Skeletal muscle satellite cell (primary cell): ENCODE data around the gene GSTM2.
"Not testable (repeated sequence)": the region's sequence is repeated elsewhere in the genome, so short reads cannot be mapped to it uniquely, and the experiment has no call there.

Experiments used
- H3K27me3 ChIP-seq: 2 replicates; pipeline ENCODE4 v1.7.0; 2013; ENCODE audit warnings: low read length; ENCODE audit not compliant: control insufficient read depth, insufficient read depth
- H3K36me3 ChIP-seq: 2 replicates; pipeline ENCODE4 v1.7.0; 2013; ENCODE audit warnings: mild to moderate bottlenecking, control low read depth, low read length; ENCODE audit not compliant: insufficient read depth
- H3K4me1 ChIP-seq: 2 replicates; pipeline ENCODE4 v1.7.0; 2013; ENCODE audit warnings: low read length; ENCODE audit not compliant: control insufficient read depth, insufficient read depth
- H3K4me2 ChIP-seq: 2 replicates; pipeline ENCODE4 v1.7.0; 2013; ENCODE audit warnings: mild to moderate bottlenecking, low read length
- H3K4me3 ChIP-seq: 2 replicates; pipeline ENCODE4 v1.7.0; 2013; ENCODE audit warnings: low read length
- H3K9ac ChIP-seq: 2 replicates; pipeline ENCODE4 v1.7.0; 2013; ENCODE audit warnings: mild to moderate bottlenecking, low read depth, low read length, moderate library complexity
- H3K9me3 ChIP-seq: replicated peaks from 2 replicates; pipeline ENCODE4 v1.7.0; 2013; ENCODE audit warnings: mild to moderate bottlenecking, control low read depth, low read length

Gene GSTM2

GRCh38 chr1:109694400-109694799 is 26.5 kb downstream of the GSTM2 start:
- not testable (repeated sequence) for H3K4me1 ChIP-seq, H3K27me3 ChIP-seq, H3K4me3 ChIP-seq, H3K36me3 ChIP-seq, H3K9ac ChIP-seq, H3K9me3 ChIP-seq, H3K4me2 ChIP-seq

GRCh38 chr1:109695138-109695537 is 27.3 kb downstream of the GSTM2 start:
- H3K4me1 ChIP-seq, H3K4me3 ChIP-seq, H3K27me3 ChIP-seq, H3K9me3 ChIP-seq, H3K9ac ChIP-seq, H3K36me3 ChIP-seq, H3K4me2 ChIP-seq: not testable (repeated sequence)

- no peaks in the 10 kb centered on the region for H3K9me3 ChIP-seq
- H3K9ac ChIP-seq: no peak overlapping the region
- H3K4me2 ChIP-seq: no peak overlapping the region
- H3K4me3 ChIP-seq: no peak overlapping the region
- H3K4me1 ChIP-seq: no peaks in the 10 kb centered on the region
- no peaks in the 10 kb centered on the region for H3K27me3 ChIP-seq
- no peaks in the 10 kb centered on the region for H3K36me3 ChIP-seq
Measured at GRCh38 chr1:109697066-109697465, 29.2 kb downstream of the GSTM2 start.

GRCh38 chr1:109697861-109698260 is 30.0 kb downstream of the GSTM2 start:
- H3K9ac ChIP-seq, H3K4me3 ChIP-seq, H3K36me3 ChIP-seq, H3K9me3 ChIP-seq, H3K27me3 ChIP-seq, H3K4me1 ChIP-seq, H3K4me2 ChIP-seq: not testable (repeated sequence)

- not testable (repeated sequence) for H3K4me1 ChIP-seq, H3K9me3 ChIP-seq, H3K4me3 ChIP-seq, H3K36me3 ChIP-seq, H3K9ac ChIP-seq, H3K4me2 ChIP-seq, H3K27me3 ChIP-seq
Measured at GRCh38 chr1:109702940-109703339, 35.1 kb downstream of the GSTM2 start.

GRCh38 chr1:109704173-109704572 is 36.3 kb downstream of the GSTM2 start:
- Histone ChIP-seq H3K36me3 (no peaks in the 10 kb centered on the region), H3K4me2 (no peak overlapping the region), H3K4me3 (no peak overlapping the region), H3K9ac (no peak overlapping the region), H3K27me3 (no peaks in the 10 kb centered on the region), H3K9me3 (no peaks in the 10 kb centered on the region), H3K4me1 (no peaks in the 10 kb centered on the region)

- H3K27me3 ChIP-seq: no peaks in the 10 kb centered on the region
- H3K4me1 ChIP-seq: no peaks in the 10 kb centered on the region
- no peak overlapping the region for H3K9ac ChIP-seq
- H3K4me2 ChIP-seq: no peak overlapping the region
- no peak overlapping the region for H3K4me3 ChIP-seq
- H3K36me3 ChIP-seq: no peaks in the 10 kb centered on the region
- no peaks in the 10 kb centered on the region for H3K9me3 ChIP-seq
Measured at GRCh38 chr1:109705411-109705810, 37.6 kb downstream of the GSTM2 start.

GRCh38 chr1:109708949-109709348 is 41.1 kb downstream of the GSTM2 start:
- H3K27me3 ChIP-seq, H3K4me2 ChIP-seq, H3K4me3 ChIP-seq, H3K9ac ChIP-seq, H3K9me3 ChIP-seq, H3K36me3 ChIP-seq, H3K4me1 ChIP-seq: not testable (repeated sequence)

- H3K9ac ChIP-seq, H3K4me1 ChIP-seq, H3K36me3 ChIP-seq, H3K27me3 ChIP-seq, H3K4me2 ChIP-seq, H3K4me3 ChIP-seq, H3K9me3 ChIP-seq: not testable (repeated sequence)
Measured at GRCh38 chr1:109709822-109710221, 42.0 kb downstream of the GSTM2 start.

- not testable (repeated sequence) for H3K9me3 ChIP-seq, H3K4me3 ChIP-seq, H3K27me3 ChIP-seq, H3K36me3 ChIP-seq, H3K4me1 ChIP-seq, H3K4me2 ChIP-seq, H3K9ac ChIP-seq
Measured at GRCh38 chr1:109711593-109712320, 43.9 kb downstream of the GSTM2 start, which contains the start of gene GSTM5. TSS of gene GSTM5 (plus strand) at chr1:109712251. CDS start at chr1:109712313, 62 bp downstream.

GRCh38 chr1:109712321-109712864 is 44.5 kb downstream of the GSTM2 start:
- H3K36me3 ChIP-seq: no peaks in the 10 kb centered on the region
- H3K27me3 ChIP-seq: peaks cover 6% of the 10 kb centered on the region
- no peaks in the 10 kb centered on the region for H3K9me3 ChIP-seq
- H3K4me1 ChIP-seq: no peaks in the 10 kb centered on the region
- no peak overlapping the region for H3K9ac ChIP-seq
- H3K4me3 ChIP-seq: no peak overlapping the region
- H3K4me2 ChIP-seq: no peak overlapping the region

GRCh38 chr1:109713636-109714035 is 45.8 kb downstream of the GSTM2 start:
- Histone ChIP-seq H3K9ac (no peak overlapping the region), H3K9me3 (no peaks in the 10 kb centered on the region), H3K27me3 (peaks cover 6% of the 10 kb centered on the region), H3K36me3 (no peaks in the 10 kb centered on the region), H3K4me1 (no peaks in the 10 kb centered on the region), H3K4me3 (no peak overlapping the region), H3K4me2 (no peak overlapping the region)
